GM19035 (cell line): ENCODE measurements around the gene CLIP1.
"Not testable (repeated sequence)": the region's sequence is repeated elsewhere in the genome, so short reads cannot be mapped to it uniquely, and the experiment has no call there.

Source experiments
- ATAC-seq: cut with Tn5 transposase; IDR thresholded peaks from one replicate; pipeline ENCODE4 v1.9.1; 2021; ENCODE audit not compliant: unreplicated experiment

CLIP1 gene

GRCh38 chr12:122260735-122261134, 161.7 kb downstream of the CLIP1 start:
- not testable (repeated sequence) for ATAC-seq

- not testable (repeated sequence) for ATAC-seq
Measured at GRCh38 chr12:122258939-122259338, 163.5 kb downstream of the CLIP1 start.

- ATAC-seq, result not testable (repeated sequence)
Measured at GRCh38 chr12:122258462-122258861, 164.0 kb downstream of the CLIP1 start.

- no peak for ATAC-seq
Measured at GRCh38 chr12:122250536-122250935, 171.9 kb downstream of the CLIP1 start.

GRCh38 chr12:122250047-122250446, 172.4 kb downstream of the CLIP1 start:
- no peak for ATAC-seq

- no peak for ATAC-seq
Measured at GRCh38 chr12:122245553-122245952, 176.9 kb downstream of the CLIP1 start.

- no peak for ATAC-seq
Measured at GRCh38 chr12:122244565-122245371, 177.7 kb downstream of the CLIP1 start.

GRCh38 chr12:122243965-122244364, 178.5 kb downstream of the CLIP1 start:
- ATAC-seq, result no peak

- ATAC-seq, result no peak
Measured at GRCh38 chr12:122238861-122239260, 183.6 kb downstream of the CLIP1 start.

- no peak for ATAC-seq
Measured at GRCh38 chr12:122235741-122236140, 186.7 kb downstream of the CLIP1 start.

- ATAC-seq, result no peak
Measured at GRCh38 chr12:122232691-122233090, 189.8 kb downstream of the CLIP1 start.

- ATAC-seq, result no peak
Measured at GRCh38 chr12:122230798-122231197, 191.7 kb downstream of the CLIP1 start.

GRCh38 chr12:122228092-122228491, 194.4 kb downstream of the CLIP1 start:
- no peak for ATAC-seq

GRCh38 chr12:122227341-122227740, 195.1 kb downstream of the CLIP1 start:
- no peak for ATAC-seq

GRCh38 chr12:122226366-122227125, 195.9 kb downstream of the CLIP1 start:
- ATAC-seq, result no peak

- peak; percentile 86 for ATAC-seq
Measured at GRCh38 chr12:122225683-122226365, 196.6 kb downstream of the CLIP1 start, which contains the start of gene DIABLO. Gene DIABLO (minus strand): TSS chr12:122226052. CDS start chr12:122226014, 38 bp downstream.
